ACC112 (cell line): Measurements from ENCODE around the gene VMAC.
"Not testable (repeated sequence)": the region's sequence is repeated elsewhere in the genome, so short reads cannot be mapped to it uniquely, and the experiment has no call there.

ENCODE experiments used
- H2AFZ ChIP-seq: fragments of 200-600 bp; sonication (generic); one replicate; pipeline ENCODE4 v1.6.0; 2017; ENCODE audit warnings: antibody characterized with exemption, low read length; ENCODE audit not compliant: unreplicated experiment
- H3K27ac ChIP-seq: fragments of 200-600 bp; sonication (generic); 2 replicates; pipeline ENCODE4 v1.5.1; 2014; ENCODE audit warnings: low read depth, mild to moderate bottlenecking, antibody characterized with exemption, low read length, moderate library complexity
- H3K27me3 ChIP-seq: fragments of 200-600 bp; sonication (generic); 2 replicates; pipeline ENCODE4 v1.6.1; 2014; ENCODE audit warnings: mild to moderate bottlenecking, antibody characterized with exemption, low read length, moderate library complexity, mixed read lengths; ENCODE audit not compliant: insufficient read depth
- H3K36me3 ChIP-seq: fragments of 200-600 bp; sonication (generic); 2 replicates; pipeline ENCODE4 v1.6.1; 2016; ENCODE audit warnings: mild to moderate bottlenecking, antibody characterized with exemption, low read length, moderate library complexity, mixed read lengths; ENCODE audit not compliant: insufficient read depth
- H3K4me1 ChIP-seq: fragments of 200-600 bp; sonication (generic); one replicate; pipeline ENCODE4 v1.6.1; 2016; ENCODE audit warnings: low read length, mixed read lengths; ENCODE audit not compliant: insufficient read depth, unreplicated experiment, control insufficient read depth
- H3K4me3 ChIP-seq: fragments of 200-600 bp; sonication (generic); 2 replicates; pipeline ENCODE4 v1.5.1; 2014; ENCODE audit warnings: mild to moderate bottlenecking, low read depth, low read length
- H3K79me2 ChIP-seq: fragments of 200-600 bp; sonication (generic); one replicate; pipeline ENCODE4 v1.6.0; 2016; ENCODE audit warnings: low read length; ENCODE audit not compliant: control insufficient read depth, unreplicated experiment, insufficient read depth

Gene VMAC

GRCh38 chr19:5904352-5905113 lies at the start of gene VMAC:
VMAC (plus strand) TSS chr19:5904872; CDS start chr19:5904891, 19 bp downstream.
- peak within 1 kb of the TSS; percentile 88 for H3K4me3 ChIP-seq
- peaks cover 11% of the 10 kb centered on the region for H3K4me1 ChIP-seq
- H3K36me3 ChIP-seq = no peaks in the 10 kb centered on the region
- peaks cover 34% of the 10 kb centered on the region for H3K79me2 ChIP-seq
- H2AFZ ChIP-seq = peak within 1 kb of the TSS; percentile 60
- no peaks in the 10 kb centered on the region for H3K27me3 ChIP-seq
- peak within 1 kb of the TSS; percentile 90 for H3K27ac ChIP-seq

GRCh38 chr19:5855151-5855550 lies 49.5 kb upstream of the VMAC start:
- not testable (repeated sequence) for H3K4me3 ChIP-seq, H3K4me1 ChIP-seq, H3K27me3 ChIP-seq, H3K27ac ChIP-seq, H3K79me2 ChIP-seq, H2AFZ ChIP-seq, H3K36me3 ChIP-seq

- Histone ChIP-seq H3K36me3 (no peaks in the 10 kb centered on the region), H3K4me1 (no peaks in the 10 kb centered on the region), H3K79me2 (no peaks in the 10 kb centered on the region), H2AFZ (no peak overlapping the region), H3K4me3 (no peak overlapping the region), H3K27ac (no peak overlapping the region), H3K27me3 (peaks cover 9% of the 10 kb centered on the region; the same call in 1 of the 2 replicates)
Observed at GRCh38 chr19:5857203-5858081, 47.2 kb upstream of the VMAC start.

- Histone ChIP-seq H3K79me2 (no peaks in the 10 kb centered on the region), H3K4me3 (no peak overlapping the region), H3K4me1 (no peaks in the 10 kb centered on the region), H3K27me3 (no peaks in the 10 kb centered on the region), H3K27ac (no peak overlapping the region), H2AFZ (no peak overlapping the region), H3K36me3 (no peaks in the 10 kb centered on the region)
Observed at GRCh38 chr19:5863030-5863665, 41.5 kb upstream of the VMAC start.

GRCh38 chr19:5864013-5864720 lies 40.5 kb upstream of the VMAC start:
- no peaks in the 10 kb centered on the region for H3K79me2 ChIP-seq

GRCh38 chr19:5864725-5865486 lies 39.8 kb upstream of the VMAC start:
- Histone ChIP-seq H3K27ac (no peak overlapping the region), H3K4me1 (no peaks in the 10 kb centered on the region), H2AFZ (no peak overlapping the region), H3K27me3 (no peaks in the 10 kb centered on the region), H3K36me3 (no peaks in the 10 kb centered on the region), H3K79me2 (no peaks in the 10 kb centered on the region), H3K4me3 (no peak overlapping the region)

More at GRCh38 chr19:5864013-5864720, 40.5 kb upstream of the VMAC start:
- no peaks in the 10 kb centered on the region for H3K4me1 ChIP-seq
- H3K4me3 ChIP-seq = no peak overlapping the region
- no peak overlapping the region for H2AFZ ChIP-seq
- H3K27ac ChIP-seq = no peak overlapping the region
- H3K27me3 ChIP-seq = no peaks in the 10 kb centered on the region
- H3K36me3 ChIP-seq = no peaks in the 10 kb centered on the region

GRCh38 chr19:5865772-5866171 lies 38.9 kb upstream of the VMAC start:
- H2AFZ ChIP-seq = no peak overlapping the region
- no peak overlapping the region for H3K4me3 ChIP-seq
- H3K27ac ChIP-seq = no peak overlapping the region
- no peaks in the 10 kb centered on the region for H3K36me3 ChIP-seq
- H3K4me1 ChIP-seq = no peaks in the 10 kb centered on the region
- H3K79me2 ChIP-seq = no peaks in the 10 kb centered on the region
- no peaks in the 10 kb centered on the region for H3K27me3 ChIP-seq

GRCh38 chr19:5867201-5868136 lies 37.2 kb upstream of the VMAC start:
- Histone ChIP-seq H3K4me1 (no peaks in the 10 kb centered on the region), H3K4me3 (no peak overlapping the region), H2AFZ (no peak overlapping the region), H3K27ac (no peak overlapping the region), H3K79me2 (no peaks in the 10 kb centered on the region), H3K36me3 (no peaks in the 10 kb centered on the region), H3K27me3 (no peaks in the 10 kb centered on the region)

- Histone ChIP-seq H3K4me1 (no peaks in the 10 kb centered on the region), H2AFZ (no peak overlapping the region), H3K4me3 (no peak overlapping the region), H3K79me2 (no peaks in the 10 kb centered on the region), H3K27me3 (no peaks in the 10 kb centered on the region), H3K36me3 (no peaks in the 10 kb centered on the region), H3K27ac (no peak overlapping the region)
Observed at GRCh38 chr19:5870986-5871394, 33.7 kb upstream of the VMAC start.
